HTR-8/SVneo (cell line): Measurements from ENCODE around the gene ITCH.
A peak's percentile ranks its signal among the peaks of the same experiment; 100 is the strongest.
"Not testable (repeated sequence)": the region's sequence is repeated elsewhere in the genome, so short reads cannot be mapped to it uniquely, and the experiment has no call there.

Experiments
- DNase-seq: peaks from one replicate; pipeline ENCODE4 v3.0.0; 2011; ENCODE audit warnings: low spot score, mixed read lengths; ENCODE audit not compliant: insufficient read length
- FAIRE-seq: peaks from 2 replicates; lab custom pipeline; 2011; peaks lifted over from hg19 to GRCh38; lab: Jason Lieb, UNC

Gene ITCH

GRCh38 chr20:34445177-34446065 is 82.3 kb downstream of the ITCH start:
- FAIRE-seq, result no peak
- no peak for DNase-seq

- DNase-seq (no peak), FAIRE-seq (no peak)
Observed at GRCh38 chr20:34448517-34448916, 85.4 kb downstream of the ITCH start.

- FAIRE-seq (no peak), DNase-seq (no peak)
Observed at GRCh38 chr20:34449674-34450592, 86.9 kb downstream of the ITCH start.

- no peak for FAIRE-seq
- no peak for DNase-seq
Observed at GRCh38 chr20:34452281-34452982, 89.4 kb downstream of the ITCH start.

GRCh38 chr20:34458631-34459030 is 95.6 kb downstream of the ITCH start:
- no peak for FAIRE-seq
- no peak for DNase-seq

GRCh38 chr20:34459209-34459897 is 96.3 kb downstream of the ITCH start:
- FAIRE-seq, result no peak
- no peak for DNase-seq

GRCh38 chr20:34461779-34462087 is 98.7 kb downstream of the ITCH start:
- DNase-seq (no peak), FAIRE-seq (no peak)

GRCh38 chr20:34468951-34469350 is 105.9 kb downstream of the ITCH start:
- FAIRE-seq, result no peak
- no peak for DNase-seq

- DNase-seq (peak; percentile 22), FAIRE-seq (no peak)
Observed at GRCh38 chr20:34472246-34472925, 109.3 kb downstream of the ITCH start.

GRCh38 chr20:34473262-34473883 is 110.3 kb downstream of the ITCH start:
- DNase-seq (peak; percentile 38), FAIRE-seq (peak; percentile 96)

GRCh38 chr20:34475979-34476736 is 113.1 kb downstream of the ITCH start:
- peak; percentile 20 for DNase-seq
- FAIRE-seq, result no peak

- DNase-seq (no peak), FAIRE-seq (no peak)
Observed at GRCh38 chr20:34479627-34480026, 116.6 kb downstream of the ITCH start.

GRCh38 chr20:34482154-34482553 is 119.1 kb downstream of the ITCH start:
- not testable (repeated sequence) for FAIRE-seq, DNase-seq

- not testable (repeated sequence) for FAIRE-seq, DNase-seq
Observed at GRCh38 chr20:34483585-34484220, 120.6 kb downstream of the ITCH start.

- DNase-seq, result no peak
- no peak for FAIRE-seq
Observed at GRCh38 chr20:34485068-34485634, 122.1 kb downstream of the ITCH start.

- FAIRE-seq (no peak), DNase-seq (no peak)
Observed at GRCh38 chr20:34491226-34491931, 128.3 kb downstream of the ITCH start.
